Dendritic cell treated with granulocyte-macrophage colony-stimulating factor and Interleukin-4, amounts not matched to agents 40 ng/mL and 50 ng/mL, for 4 days (primary cell): ENCODE measurements around the gene MRC2.
A peak's percentile ranks its signal among the peaks of the same experiment; 100 is the strongest.

Source experiments
- H3K27ac Mint-ChIP-seq: one replicate; pipeline ENCODE4 v1.8.0; 2022; ENCODE audit warnings: mild to moderate bottlenecking, mixed read lengths
- H3K27me3 Mint-ChIP-seq: one replicate; pipeline ENCODE4 v1.8.0; 2022; ENCODE audit warnings: mild to moderate bottlenecking, mixed read lengths
- H3K36me3 Mint-ChIP-seq: one replicate; pipeline ENCODE4 v1.8.0; 2022; ENCODE audit warnings: low read depth, mixed read lengths
- H3K4me1 Mint-ChIP-seq: one replicate; pipeline ENCODE4 v1.8.0; 2022; ENCODE audit warnings: low read depth, mixed read lengths
- H3K4me3 Mint-ChIP-seq: one replicate; pipeline ENCODE4 v1.8.0; 2022; ENCODE audit warnings: mild to moderate bottlenecking, moderate library complexity, mixed read lengths
- H3K9me3 Mint-ChIP-seq: one replicate; pipeline ENCODE4 v1.8.0; 2022; ENCODE audit warnings: mixed read lengths
- intact Hi-C: fragments of 100-400 bp; cut with micrococcal nuclease; formaldehyde crosslinking; loops from one replicate; pipeline ENCODE4 v1.15.0; 2022

MRC2 gene

DNA sequence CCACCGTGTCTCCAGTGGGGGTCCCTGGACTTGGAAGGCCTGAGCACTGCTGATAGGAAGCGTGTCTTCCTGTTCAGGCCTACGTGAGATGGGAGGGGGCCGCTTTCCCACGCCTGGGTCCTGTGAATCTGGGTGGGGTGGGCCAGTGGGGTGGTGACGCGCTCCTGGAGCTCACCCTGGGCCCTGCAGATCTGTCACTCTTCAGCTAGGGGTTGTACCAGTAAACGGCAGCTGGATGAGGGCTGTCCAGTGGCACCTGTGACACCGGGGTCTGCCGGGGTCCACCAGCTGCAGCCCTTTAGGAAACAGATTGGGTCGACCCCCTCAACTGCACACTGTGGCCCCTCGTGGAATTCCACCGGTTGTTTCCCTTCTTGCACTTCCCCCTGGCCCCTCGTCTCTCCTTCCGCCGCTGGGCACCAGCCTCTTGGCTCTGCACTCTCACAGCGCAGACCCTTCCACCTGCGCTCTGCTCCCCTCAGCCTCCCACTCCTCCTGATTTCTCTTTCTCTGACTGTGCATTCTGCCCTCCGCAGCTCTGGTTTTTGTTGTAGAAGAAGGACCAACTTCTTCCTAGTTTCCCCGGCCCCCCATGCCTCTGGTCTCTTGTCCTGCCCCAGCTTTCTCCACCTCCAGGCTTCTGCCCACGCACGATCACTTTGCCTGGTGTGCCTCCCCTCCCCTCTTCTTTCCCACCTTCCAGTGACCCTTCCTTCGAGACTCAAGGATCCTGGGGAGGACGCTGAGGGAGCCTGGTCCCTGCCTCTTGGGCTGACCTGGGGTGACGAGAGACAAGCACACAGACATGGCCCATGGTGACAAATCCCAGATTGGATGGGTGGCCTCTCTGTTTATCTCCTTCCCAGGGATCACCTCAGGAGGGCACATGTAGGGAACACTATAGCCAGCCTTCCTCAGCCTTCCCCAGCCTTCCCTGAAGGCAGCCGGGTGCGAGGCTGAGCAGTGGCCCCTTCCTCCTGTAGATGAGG is 4.8 kb downstream of the MRC2 start:
- Mint-ChIP-seq H3K27me3 (peaks cover 45% of the 10 kb centered on the region), H3K27ac (no peak overlapping the region), H3K4me3 (no peak overlapping the region), H3K9me3 (no peaks in the 10 kb centered on the region), H3K4me1 (peaks cover 46% of the 10 kb centered on the region), H3K36me3 (peaks cover 4% of the 10 kb centered on the region)
- intact Hi-C loops = no loop called here

DNA sequence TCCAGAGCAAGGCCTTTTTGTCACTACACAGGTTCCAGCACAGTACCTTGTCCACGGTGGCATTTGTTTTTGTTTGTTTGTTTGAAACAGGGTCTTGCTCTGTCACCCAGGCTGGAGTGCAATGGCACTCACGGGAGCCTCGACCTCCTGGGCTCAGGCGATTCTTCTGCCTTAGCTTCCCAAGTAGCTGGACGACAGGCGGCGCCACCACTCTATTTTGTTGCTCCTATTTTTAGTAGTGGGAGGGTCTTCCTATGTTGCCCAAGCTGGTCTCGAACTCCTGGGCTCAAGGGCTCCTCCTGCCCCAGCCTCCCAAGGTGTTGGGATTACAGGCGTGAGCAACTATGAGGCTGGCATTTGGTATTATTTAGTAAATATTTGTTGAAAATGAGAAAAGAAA is 10.3 kb downstream of the MRC2 start:
- Mint-ChIP-seq H3K27ac (no peak overlapping the region), H3K27me3 (peaks cover under 1% of the 10 kb centered on the region), H3K9me3 (no peaks in the 10 kb centered on the region), H3K4me3 (no peak overlapping the region), H3K4me1 (peaks cover 12% of the 10 kb centered on the region), H3K36me3 (no peaks in the 10 kb centered on the region)
- intact Hi-C loops = no loop called here

DNA sequence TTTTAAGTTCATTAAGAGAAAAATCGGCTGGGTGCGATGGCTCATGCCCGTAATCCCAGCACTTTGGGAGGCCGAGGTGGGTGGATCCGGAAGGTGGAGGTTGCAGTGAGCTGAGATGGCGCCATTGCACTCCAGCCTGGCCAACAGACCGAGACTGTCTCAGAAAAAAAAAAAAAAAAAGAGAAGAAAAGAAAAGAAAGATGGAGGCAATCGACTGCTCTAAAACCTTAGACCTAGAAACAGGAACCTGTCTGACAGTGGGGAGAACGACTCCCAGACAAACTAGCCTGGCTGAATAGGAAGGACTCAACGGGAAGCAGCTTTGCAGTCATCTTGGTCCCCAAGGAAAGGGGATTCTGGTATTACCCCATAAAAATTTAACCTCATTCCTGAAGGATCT is 13.7 kb downstream of the MRC2 start:
- Mint-ChIP-seq H3K4me3 (no peak overlapping the region), H3K4me1 (no peaks in the 10 kb centered on the region), H3K36me3 (no peaks in the 10 kb centered on the region), H3K9me3 (no peaks in the 10 kb centered on the region), H3K27me3 (no peaks in the 10 kb centered on the region), H3K27ac (no peak overlapping the region)
- intact Hi-C loops = no loop called here

DNA sequence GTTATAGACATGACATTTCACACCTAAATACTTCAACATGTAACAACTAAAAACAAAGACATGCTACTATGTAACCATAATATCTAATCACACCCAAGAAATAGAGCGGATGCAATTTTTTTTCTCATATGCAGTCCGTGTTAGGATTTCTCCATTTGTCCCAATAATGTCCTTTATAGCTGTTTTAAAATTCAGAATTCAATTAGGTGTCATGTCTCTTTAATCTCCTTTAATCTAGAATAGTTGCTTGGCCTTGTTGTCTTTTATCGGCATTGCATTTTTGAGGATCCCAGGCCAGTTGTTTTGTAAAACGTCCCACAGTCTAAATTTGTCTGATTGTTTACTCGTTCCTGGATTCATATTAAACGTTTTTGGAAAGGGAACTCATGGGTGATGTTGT is 14.5 kb downstream of the MRC2 start:
- H3K9me3 Mint-ChIP-seq = no peaks in the 10 kb centered on the region
- H3K36me3 Mint-ChIP-seq = no peaks in the 10 kb centered on the region
- no peak overlapping the region for H3K27ac Mint-ChIP-seq
- intact Hi-C loops = no loop called here
- H3K4me1 Mint-ChIP-seq = no peaks in the 10 kb centered on the region
- H3K27me3 Mint-ChIP-seq = no peaks in the 10 kb centered on the region
- no peak overlapping the region for H3K4me3 Mint-ChIP-seq

DNA sequence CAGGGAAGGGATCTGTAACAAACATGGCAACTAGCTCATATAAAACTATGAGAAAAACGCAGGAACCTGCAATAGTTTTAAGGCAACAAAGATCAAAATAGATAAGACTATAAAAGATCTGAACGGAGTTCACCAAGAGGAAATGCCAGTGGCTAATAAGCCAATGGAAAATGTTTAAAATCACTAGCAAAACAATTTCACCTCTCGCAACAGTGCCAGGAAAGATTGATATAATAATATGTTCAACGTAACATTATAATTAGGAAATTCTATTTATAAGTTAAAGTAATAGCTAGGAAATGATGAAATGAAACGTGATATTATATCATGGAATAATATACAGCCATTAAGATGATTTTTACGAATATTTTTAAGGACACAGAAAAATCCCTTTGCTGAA is 16.0 kb downstream of the MRC2 start:
- no peaks in the 10 kb centered on the region for H3K4me1 Mint-ChIP-seq
- no peaks in the 10 kb centered on the region for H3K9me3 Mint-ChIP-seq
- H3K27ac Mint-ChIP-seq = no peak overlapping the region
- H3K4me3 Mint-ChIP-seq = no peak overlapping the region
- H3K36me3 Mint-ChIP-seq = no peaks in the 10 kb centered on the region
- peaks cover 2% of the 10 kb centered on the region for H3K27me3 Mint-ChIP-seq
- intact Hi-C loops = no loop called here

DNA sequence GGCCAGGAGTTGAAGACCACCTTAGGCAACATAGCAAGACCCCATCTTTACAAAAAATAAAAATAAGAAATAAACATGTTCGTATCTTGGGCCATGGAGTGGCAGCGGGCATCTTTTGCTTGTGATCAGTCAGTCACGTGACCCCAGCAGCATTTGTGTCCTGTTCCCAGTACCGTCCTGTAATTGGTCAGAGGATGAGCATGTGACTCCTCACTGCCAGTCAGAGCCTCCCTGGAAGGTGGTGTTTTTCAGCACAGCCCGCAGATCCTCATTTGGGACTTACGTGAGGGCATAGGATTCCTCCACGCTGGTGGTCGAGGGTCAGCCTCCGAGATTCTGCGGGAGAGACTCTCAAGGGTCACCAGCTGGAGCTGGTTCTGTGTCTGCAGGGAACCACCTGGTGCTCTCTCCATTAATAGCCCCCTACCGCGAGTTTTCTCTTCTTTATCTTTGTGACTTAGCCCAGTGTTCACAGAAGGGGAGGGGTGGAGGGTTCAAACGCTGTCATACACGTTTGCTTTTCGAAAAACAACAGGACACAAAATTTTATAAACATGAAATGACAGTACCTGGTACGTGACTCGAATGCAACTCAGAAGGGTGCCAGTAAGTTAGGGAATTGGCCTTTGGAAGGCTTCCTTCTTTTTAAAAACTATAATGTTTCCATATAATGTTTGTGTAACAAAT is 17.2 kb downstream of the MRC2 start:
- Mint-ChIP-seq H3K4me1 (no peaks in the 10 kb centered on the region), H3K27me3 (peaks cover 4% of the 10 kb centered on the region), H3K4me3 (no peak overlapping the region), H3K36me3 (no peaks in the 10 kb centered on the region), H3K9me3 (no peaks in the 10 kb centered on the region), H3K27ac (no peak overlapping the region)
- intact Hi-C loops = no loop called here

DNA sequence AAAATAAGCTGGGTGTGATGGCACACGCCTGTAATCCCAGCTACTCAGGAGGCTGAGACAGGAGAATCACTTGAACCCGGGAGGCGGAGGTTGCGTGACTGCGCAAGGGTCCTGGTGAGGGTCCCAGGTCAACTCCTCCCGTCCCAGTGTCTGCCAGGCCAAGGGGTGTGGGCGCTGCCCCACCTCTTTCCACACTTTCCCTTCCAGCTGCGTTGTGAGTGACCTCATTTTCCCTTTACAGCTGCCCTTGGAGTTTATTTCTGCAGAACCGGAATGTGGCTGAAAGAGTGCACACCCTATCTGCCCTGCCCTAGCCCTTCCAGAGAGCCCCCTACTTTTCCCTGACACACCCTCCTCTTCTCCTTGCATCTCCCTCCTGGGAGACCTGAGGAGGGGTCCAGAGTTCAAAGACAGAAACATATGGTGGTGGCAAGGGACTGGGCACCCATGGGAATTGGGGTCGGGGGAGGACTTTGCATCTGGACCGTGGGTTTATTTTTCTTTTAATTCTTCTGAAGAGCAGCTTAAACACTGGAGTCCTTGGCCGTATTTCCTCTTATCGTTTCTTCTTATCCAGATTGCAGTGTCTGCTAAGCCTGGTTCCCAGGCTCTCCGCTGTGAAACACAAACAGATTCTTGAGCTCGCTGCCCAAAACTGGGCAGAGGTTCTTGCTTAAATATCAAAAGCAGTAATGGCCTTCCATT is 20.9 kb downstream of the MRC2 start:
- Mint-ChIP-seq H3K4me1 (peaks cover 17% of the 10 kb centered on the region), H3K27me3 (peaks cover 23% of the 10 kb centered on the region), H3K27ac (no peak overlapping the region), H3K4me3 (no peak overlapping the region), H3K36me3 (no peaks in the 10 kb centered on the region), H3K9me3 (no peaks in the 10 kb centered on the region)
- intact Hi-C loops = no loop called here

DNA sequence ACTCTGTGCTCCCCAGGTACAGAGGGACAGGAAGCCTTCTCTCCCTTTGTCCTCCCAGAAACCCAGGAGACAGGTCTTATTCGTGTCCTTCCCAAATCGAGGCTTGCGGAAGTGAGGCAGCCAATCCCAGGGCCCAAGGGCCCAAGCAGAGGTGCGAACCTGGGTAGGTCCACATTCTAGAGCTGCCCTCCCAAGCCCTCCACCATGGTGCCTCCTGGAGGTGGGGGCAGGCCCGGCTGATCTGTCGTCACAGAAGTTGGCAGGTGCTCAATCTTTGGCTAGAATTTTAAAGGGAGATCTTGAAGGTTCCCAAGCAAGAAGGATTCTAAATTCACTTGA is 21.5 kb downstream of the MRC2 start:
- no peak overlapping the region for H3K27ac Mint-ChIP-seq
- intact Hi-C loops = no loop called here
- no peaks in the 10 kb centered on the region for H3K36me3 Mint-ChIP-seq
- peaks cover 22% of the 10 kb centered on the region for H3K4me1 Mint-ChIP-seq
- no peak overlapping the region for H3K4me3 Mint-ChIP-seq
- H3K9me3 Mint-ChIP-seq = no peaks in the 10 kb centered on the region
- peaks cover 29% of the 10 kb centered on the region for H3K27me3 Mint-ChIP-seq

DNA sequence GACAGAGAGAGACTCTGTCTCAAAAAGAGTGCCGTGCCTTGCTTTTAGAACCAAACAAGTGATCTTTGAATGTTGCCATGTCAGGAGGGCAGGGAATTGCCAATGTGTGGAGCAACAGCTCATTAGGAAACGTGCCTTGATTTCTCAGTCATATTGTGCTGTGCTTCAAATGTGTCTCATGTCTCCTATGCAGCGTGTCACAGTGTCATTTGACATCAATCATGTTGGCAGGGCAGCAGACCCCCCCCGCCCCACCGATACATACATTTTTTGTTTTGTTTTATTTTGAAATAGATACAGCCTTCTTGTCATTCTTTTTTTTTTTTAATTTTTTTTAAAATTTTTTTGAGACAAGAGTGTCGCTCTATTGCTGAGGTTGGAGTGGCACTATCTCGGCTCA is 22.1 kb downstream of the MRC2 start:
- no peaks in the 10 kb centered on the region for H3K9me3 Mint-ChIP-seq
- intact Hi-C loops = no loop called here
- no peaks in the 10 kb centered on the region for H3K36me3 Mint-ChIP-seq
- H3K4me1 Mint-ChIP-seq = peaks cover 29% of the 10 kb centered on the region
- no peak overlapping the region for H3K4me3 Mint-ChIP-seq
- H3K27me3 Mint-ChIP-seq = peaks cover 33% of the 10 kb centered on the region
- H3K27ac Mint-ChIP-seq = no peak overlapping the region

DNA sequence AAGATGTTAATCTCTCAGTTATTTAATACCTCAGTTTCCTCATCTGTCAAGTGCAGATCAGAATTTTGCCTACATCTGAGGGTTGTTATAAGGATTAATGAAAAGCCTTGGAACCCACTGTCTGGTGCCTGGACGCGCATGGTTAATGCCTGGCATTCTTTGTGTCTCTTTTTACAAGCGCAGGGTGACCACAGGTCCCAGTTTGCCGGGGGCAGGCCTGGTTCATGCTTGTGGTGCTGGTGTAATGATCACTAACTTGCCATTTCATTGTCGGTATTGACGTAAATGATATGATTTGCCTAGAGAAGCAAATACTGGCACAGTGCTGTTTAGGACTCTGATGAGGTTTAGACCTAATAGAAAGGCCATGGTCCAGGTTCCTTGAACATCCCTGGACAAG is 23.1 kb downstream of the MRC2 start:
- peaks cover 38% of the 10 kb centered on the region for H3K27me3 Mint-ChIP-seq

DNA sequence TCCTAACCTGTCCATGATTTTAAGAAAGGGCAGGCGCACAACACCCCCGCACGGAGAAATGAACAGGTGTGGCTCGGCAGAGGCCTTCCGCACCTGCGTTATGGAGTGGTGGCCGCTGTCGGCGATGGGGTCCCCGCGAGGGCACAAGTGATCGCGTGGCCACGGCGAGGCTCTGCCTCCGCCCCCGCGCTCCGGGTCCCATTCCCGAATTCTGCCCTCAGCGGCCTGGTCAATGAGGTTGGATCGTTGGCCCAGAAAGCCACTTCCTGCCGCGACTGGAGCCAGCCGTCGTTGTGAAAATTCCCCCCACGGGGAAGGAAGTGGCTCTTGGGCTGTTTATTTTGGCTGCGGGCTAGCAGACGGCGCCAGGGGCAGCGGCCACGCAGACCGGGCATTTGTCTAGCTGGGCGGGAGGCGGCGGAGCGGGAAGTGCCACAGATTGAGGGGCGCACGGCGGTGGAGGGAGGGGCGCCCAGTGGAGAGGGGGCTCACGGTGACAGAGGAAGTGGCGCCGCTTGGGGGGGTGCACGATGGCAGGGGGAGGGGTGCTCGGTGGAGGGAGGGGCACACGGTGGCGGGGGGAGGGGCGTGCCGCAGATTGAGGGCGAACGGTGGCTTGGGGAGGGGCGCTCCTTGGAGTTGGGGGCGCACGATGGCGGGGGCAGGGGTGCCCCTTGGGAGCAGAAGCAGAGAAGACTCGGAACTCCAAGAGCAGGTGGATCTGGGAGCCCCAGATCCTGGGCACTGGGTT is 25.0 kb downstream of the MRC2 start:
- Mint-ChIP-seq H3K27me3 (peaks cover 40% of the 10 kb centered on the region), H3K4me3 (peak overlapping the region; percentile 88), H3K36me3 (no peaks in the 10 kb centered on the region), H3K27ac (peak overlapping the region; percentile 89), H3K9me3 (no peaks in the 10 kb centered on the region), H3K4me1 (peaks cover 30% of the 10 kb centered on the region)
- intact Hi-C loops = no loop called here

More for the DNA sequence above, 23.1 kb downstream of the MRC2 start:
- intact Hi-C loops = no loop called here
- Mint-ChIP-seq H3K4me1 (peaks cover 30% of the 10 kb centered on the region), H3K9me3 (no peaks in the 10 kb centered on the region), H3K36me3 (no peaks in the 10 kb centered on the region), H3K27ac (no peak overlapping the region), H3K4me3 (no peak overlapping the region)

DNA sequence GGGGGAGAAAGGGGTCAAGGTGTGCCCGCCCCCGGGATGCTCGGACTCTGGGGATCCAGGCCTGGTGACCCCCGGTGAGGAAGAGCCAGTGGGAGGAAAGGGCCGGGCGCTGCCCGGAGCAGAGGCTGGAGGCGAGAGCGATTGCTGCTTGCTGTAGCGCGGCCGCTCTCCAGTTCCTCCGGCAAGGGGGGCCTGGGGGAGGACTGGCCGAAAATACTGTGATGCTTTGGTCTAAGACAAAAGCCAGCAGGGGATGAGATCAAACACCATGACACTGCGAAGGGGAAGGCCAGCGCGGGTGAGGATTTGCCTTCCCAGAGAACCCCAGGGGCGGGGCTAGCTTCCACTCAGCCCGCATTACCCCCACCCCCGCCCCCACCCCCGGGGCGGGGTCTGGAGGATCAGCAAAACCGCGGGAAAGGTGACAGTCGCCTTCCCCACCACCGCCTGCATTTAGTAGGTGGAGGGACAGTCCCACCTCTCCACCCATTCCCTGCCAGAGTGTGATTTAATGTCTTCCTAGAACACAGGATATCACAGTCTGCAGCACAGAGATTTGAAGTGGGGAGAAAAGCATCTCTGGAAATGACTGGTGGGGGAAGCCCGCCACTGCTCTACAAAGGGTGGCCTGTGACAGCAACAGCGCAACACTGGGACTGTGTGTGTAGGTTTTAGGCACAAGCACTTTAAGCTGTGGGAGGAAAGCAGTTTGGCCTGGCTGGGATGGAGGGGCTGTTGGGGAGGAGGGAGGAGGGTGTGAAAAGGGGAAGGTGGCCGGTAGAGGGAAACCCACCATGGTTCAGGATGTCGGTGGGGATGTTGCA is 25.7 kb downstream of the MRC2 start:
- Mint-ChIP-seq H3K27me3 (peaks cover 40% of the 10 kb centered on the region), H3K27ac (peak overlapping the region; percentile 89), H3K36me3 (no peaks in the 10 kb centered on the region), H3K4me1 (peaks cover 30% of the 10 kb centered on the region), H3K4me3 (peak overlapping the region; percentile 88), H3K9me3 (no peaks in the 10 kb centered on the region)
- intact Hi-C loops = no loop called here
